ENCODE results near the gene SSTR4. TPM values are rescaled to one million over a fixed set of nuclear protein-coding genes. Genes with fewer than 3 reads are reported as not detected.

The SSTR4 gene
- total RNA-seq, 1 donor from 2014 or later, result not detected

GRCh38 chr20:23037017-23037481 lies 1.9 kb downstream of the SSTR4 start:
- Mint-ChIP-seq H3K4me3 (ENCODE audit: low read depth) (no peak overlapping the region), H3K27me3 (ENCODE audit: low read depth) (peaks cover 17% of the 10 kb centered on the region), H3K4me1 (ENCODE audit: low read depth) (no peaks in the 10 kb centered on the region), H3K9me3 (no peaks in the 10 kb centered on the region), H3K36me3 (ENCODE audit: low read depth) (no peaks in the 10 kb centered on the region), H3K27ac (no peak overlapping the region)
- intact Hi-C loops (cut with micrococcal nuclease), result no loop called here
- no peak for DNase-seq (ENCODE audit: low spot score)

- H3K36me3 Mint-ChIP-seq (ENCODE audit: low read depth), result no peaks in the 10 kb centered on the region
- no peaks in the 10 kb centered on the region for H3K9me3 Mint-ChIP-seq
- no peak overlapping the region for H3K27ac Mint-ChIP-seq
- H3K4me1 Mint-ChIP-seq (ENCODE audit: low read depth), result no peaks in the 10 kb centered on the region
- intact Hi-C loops (cut with micrococcal nuclease), result no loop called here
- no peak for DNase-seq (ENCODE audit: low spot score)
- no peak overlapping the region for H3K4me3 Mint-ChIP-seq (ENCODE audit: low read depth)
- peaks cover 30% of the 10 kb centered on the region for H3K27me3 Mint-ChIP-seq (ENCODE audit: low read depth)
Measured at GRCh38 chr20:23039136-23039875, 4.2 kb downstream of the SSTR4 start.

GRCh38 chr20:23039885-23040508 lies 4.9 kb downstream of the SSTR4 start:
- intact Hi-C loops (cut with micrococcal nuclease), result loop anchor here (10.0 kb wide), 1 partner anchor 345 kb away; no protein-coding TSS in a partner anchor
- Mint-ChIP-seq H3K4me1 (ENCODE audit: low read depth) (no peaks in the 10 kb centered on the region), H3K27me3 (ENCODE audit: low read depth) (peaks cover 31% of the 10 kb centered on the region), H3K4me3 (ENCODE audit: low read depth) (no peak overlapping the region), H3K27ac (no peak overlapping the region), H3K9me3 (no peaks in the 10 kb centered on the region), H3K36me3 (ENCODE audit: low read depth) (no peaks in the 10 kb centered on the region)
- no peak for DNase-seq (ENCODE audit: low spot score)

GRCh38 chr20:23042270-23042669 lies 7.2 kb downstream of the SSTR4 start:
- intact Hi-C loops (cut with micrococcal nuclease), result loop anchor here (10.0 kb wide), 1 partner anchor 347 kb away; no protein-coding TSS in a partner anchor
- Mint-ChIP-seq H3K27me3 (ENCODE audit: low read depth) (peaks cover 36% of the 10 kb centered on the region), H3K36me3 (ENCODE audit: low read depth) (no peaks in the 10 kb centered on the region), H3K9me3 (no peaks in the 10 kb centered on the region), H3K27ac (no peak overlapping the region), H3K4me1 (ENCODE audit: low read depth) (no peaks in the 10 kb centered on the region), H3K4me3 (ENCODE audit: low read depth) (no peak overlapping the region)
- DNase-seq (ENCODE audit: low spot score), result no peak

GRCh38 chr20:23043376-23043775 lies 8.3 kb downstream of the SSTR4 start:
- Mint-ChIP-seq H3K4me3 (ENCODE audit: low read depth) (no peak overlapping the region), H3K27me3 (ENCODE audit: low read depth) (peaks cover 43% of the 10 kb centered on the region), H3K4me1 (ENCODE audit: low read depth) (no peaks in the 10 kb centered on the region), H3K27ac (no peak overlapping the region), H3K9me3 (no peaks in the 10 kb centered on the region), H3K36me3 (ENCODE audit: low read depth) (no peaks in the 10 kb centered on the region)
- intact Hi-C loops (cut with micrococcal nuclease), result loop anchor here (10.0 kb wide), 1 partner anchor 349 kb away; no protein-coding TSS in a partner anchor
- DNase-seq (ENCODE audit: low spot score), result no peak

GRCh38 chr20:23046431-23046830 lies 11.3 kb downstream of the SSTR4 start:
- H3K27me3 Mint-ChIP-seq (ENCODE audit: low read depth), result peaks cover 54% of the 10 kb centered on the region
- no peak overlapping the region for H3K4me3 Mint-ChIP-seq (ENCODE audit: low read depth)
- no peak overlapping the region for H3K27ac Mint-ChIP-seq
- DNase-seq (ENCODE audit: low spot score), result no peak
- no peaks in the 10 kb centered on the region for H3K4me1 Mint-ChIP-seq (ENCODE audit: low read depth)
- H3K36me3 Mint-ChIP-seq (ENCODE audit: low read depth), result no peaks in the 10 kb centered on the region
- no peaks in the 10 kb centered on the region for H3K9me3 Mint-ChIP-seq
- intact Hi-C loops (cut with micrococcal nuclease), result loop anchor here (10.0 kb wide), 1 partner anchor 352 kb away; no protein-coding TSS in a partner anchor

GRCh38 chr20:23047001-23047737 lies 12.1 kb downstream of the SSTR4 start:
- no peaks in the 10 kb centered on the region for H3K36me3 Mint-ChIP-seq (ENCODE audit: low read depth)
- peak overlapping the region; percentile 14 for H3K4me3 Mint-ChIP-seq (ENCODE audit: low read depth)

GRCh38 chr20:23047738-23048214 lies 12.7 kb downstream of the SSTR4 start:
- H3K9me3 Mint-ChIP-seq, result no peaks in the 10 kb centered on the region
- DNase-seq (ENCODE audit: low spot score), result no peak
- H3K27me3 Mint-ChIP-seq (ENCODE audit: low read depth), result peaks cover 64% of the 10 kb centered on the region
- H3K4me3 Mint-ChIP-seq (ENCODE audit: low read depth), result no peak overlapping the region
- no peaks in the 10 kb centered on the region for H3K36me3 Mint-ChIP-seq (ENCODE audit: low read depth)
- no peaks in the 10 kb centered on the region for H3K4me1 Mint-ChIP-seq (ENCODE audit: low read depth)
- intact Hi-C loops (cut with micrococcal nuclease), result loop anchor here (10.0 kb wide), 1 partner anchor 353 kb away; no protein-coding TSS in a partner anchor
- H3K27ac Mint-ChIP-seq, result no peak overlapping the region

More at GRCh38 chr20:23047001-23047737, 12.1 kb downstream of the SSTR4 start:
- no peaks in the 10 kb centered on the region for H3K9me3 Mint-ChIP-seq
- DNase-seq (ENCODE audit: low spot score), result no peak
- H3K27ac Mint-ChIP-seq, result no peak overlapping the region
- intact Hi-C loops (cut with micrococcal nuclease), result loop anchor here (10.0 kb wide), 1 partner anchor 352 kb away; no protein-coding TSS in a partner anchor
- no peaks in the 10 kb centered on the region for H3K4me1 Mint-ChIP-seq (ENCODE audit: low read depth)
- H3K27me3 Mint-ChIP-seq (ENCODE audit: low read depth), result peaks cover 58% of the 10 kb centered on the region

- peak; percentile 36 for DNase-seq (ENCODE audit: low spot score)
- no peak overlapping the region for H3K4me3 Mint-ChIP-seq (ENCODE audit: low read depth)
- H3K27me3 Mint-ChIP-seq (ENCODE audit: low read depth), result peaks cover 66% of the 10 kb centered on the region
- H3K27ac Mint-ChIP-seq, result no peak overlapping the region
- H3K4me1 Mint-ChIP-seq (ENCODE audit: low read depth), result no peaks in the 10 kb centered on the region
- intact Hi-C loops (cut with micrococcal nuclease), result loop anchor here (10.0 kb wide), 1 partner anchor 354 kb away; no protein-coding TSS in a partner anchor
- no peaks in the 10 kb centered on the region for H3K9me3 Mint-ChIP-seq
- no peaks in the 10 kb centered on the region for H3K36me3 Mint-ChIP-seq (ENCODE audit: low read depth)
Measured at GRCh38 chr20:23048283-23049200, 13.4 kb downstream of the SSTR4 start.

- peak within 1 kb of the TSS; percentile 13 for H3K4me3 Mint-ChIP-seq (ENCODE audit: low read depth)
- DNase-seq (ENCODE audit: low spot score), result no peak
- intact Hi-C loops (cut with micrococcal nuclease), result loop anchor here (10.0 kb wide), 2 partner anchors 355 to 1345 kb away; partner anchors contain the start of gene PAX1
Measured at GRCh38 chr20:23049201-23050075, 14.3 kb downstream of the SSTR4 start, which contains the start of gene THBD. THBD (minus strand) TSS chr20:23049672; CDS start chr20:23049504, 168 bp downstream.

More at GRCh38 chr20:23049201-23050075, 14.3 kb downstream of the SSTR4 start, which contains the start of gene THBD:
- H3K27me3 Mint-ChIP-seq (ENCODE audit: low read depth), result peaks cover 60% of the 10 kb centered on the region
- H3K27ac Mint-ChIP-seq, result no peak within 1 kb of the TSS
- no peaks in the 10 kb centered on the region for H3K36me3 Mint-ChIP-seq (ENCODE audit: low read depth)
- no peaks in the 10 kb centered on the region for H3K9me3 Mint-ChIP-seq
- H3K4me1 Mint-ChIP-seq (ENCODE audit: low read depth), result no peaks in the 10 kb centered on the region

Data from activated T-helper 2 cell treated with anti-CD3 and anti-CD28 coated beads, Interferon-gamma antibody, Interleukin-2, Interleukin-4, amounts not matched to agents 10 μg/mL and 5 μg/mL and 100 μg/mL, durations not matched to agents 14 hours and 24 hours and 36 hours (primary cell).